GM21515 (cell line): ENCODE results near the gene PDCD10.

Experiments
- ATAC-seq: cut with Tn5 transposase; IDR thresholded peaks from one replicate; pipeline ENCODE4 v1.9.1; 2021; ENCODE audit not compliant: unreplicated experiment

Gene PDCD10

DNA sequence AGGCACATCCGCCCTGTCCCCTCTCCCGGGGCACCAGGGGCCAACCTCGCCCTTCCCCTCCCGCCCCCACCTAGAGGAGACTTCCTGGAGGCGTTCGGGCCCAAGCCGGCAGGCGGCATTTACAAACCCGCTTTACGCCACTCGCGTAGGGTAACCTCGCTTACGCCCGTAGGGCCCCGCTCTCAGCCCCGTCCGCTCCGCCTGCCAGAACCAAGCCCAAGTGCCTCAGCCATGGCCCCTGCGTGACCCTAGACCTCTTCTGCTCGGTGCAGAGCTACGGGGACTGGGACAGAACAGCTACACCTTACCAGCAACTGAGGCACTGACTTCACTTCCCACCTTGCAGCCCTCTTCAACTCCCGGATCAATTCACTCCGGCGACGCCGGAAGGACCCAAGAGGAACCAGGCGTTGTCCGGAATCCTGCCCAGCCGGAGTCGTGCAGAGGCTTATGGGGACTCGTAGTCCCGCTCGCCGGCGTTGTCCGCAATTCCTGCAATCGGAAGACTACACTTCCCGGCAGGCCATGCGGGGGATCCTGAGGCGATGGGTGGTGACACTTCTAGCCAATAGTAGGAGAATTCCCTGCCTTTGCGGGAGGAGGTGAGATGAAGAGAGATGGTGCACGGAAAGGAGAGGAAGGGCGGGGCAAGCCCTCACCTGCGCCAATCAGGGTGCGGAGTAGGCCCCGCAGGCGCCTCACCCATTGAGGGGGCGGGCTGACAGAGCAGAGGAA is at the start of gene PDCD10:
PDCD10 (minus strand) TSS at position 395 of the 735 bp plus-strand sequence. CDS start 14,735 bp downstream, outside the sequence.
- peak; percentile 88 for ATAC-seq

DNA sequence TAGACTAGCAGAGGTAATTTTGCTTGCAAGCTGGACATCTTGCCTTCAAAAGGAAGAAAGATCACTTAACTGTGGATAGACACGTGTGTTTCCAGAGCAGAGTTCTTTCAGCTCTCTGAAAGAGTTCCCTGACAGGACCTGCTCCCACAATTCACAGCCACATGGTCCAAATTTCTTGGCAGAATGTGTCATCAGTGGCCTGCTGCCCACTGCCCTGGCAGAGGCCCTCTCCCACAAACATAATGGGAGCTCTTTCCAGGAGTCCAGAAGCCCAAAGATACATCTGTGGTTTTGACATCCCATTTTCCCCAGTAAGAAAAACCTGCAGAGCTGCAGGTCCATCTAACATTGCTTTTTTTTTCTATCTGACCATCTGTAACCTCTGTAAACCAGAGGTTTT is 49.1 kb upstream of the PDCD10 start:
- ATAC-seq, result no peak

DNA sequence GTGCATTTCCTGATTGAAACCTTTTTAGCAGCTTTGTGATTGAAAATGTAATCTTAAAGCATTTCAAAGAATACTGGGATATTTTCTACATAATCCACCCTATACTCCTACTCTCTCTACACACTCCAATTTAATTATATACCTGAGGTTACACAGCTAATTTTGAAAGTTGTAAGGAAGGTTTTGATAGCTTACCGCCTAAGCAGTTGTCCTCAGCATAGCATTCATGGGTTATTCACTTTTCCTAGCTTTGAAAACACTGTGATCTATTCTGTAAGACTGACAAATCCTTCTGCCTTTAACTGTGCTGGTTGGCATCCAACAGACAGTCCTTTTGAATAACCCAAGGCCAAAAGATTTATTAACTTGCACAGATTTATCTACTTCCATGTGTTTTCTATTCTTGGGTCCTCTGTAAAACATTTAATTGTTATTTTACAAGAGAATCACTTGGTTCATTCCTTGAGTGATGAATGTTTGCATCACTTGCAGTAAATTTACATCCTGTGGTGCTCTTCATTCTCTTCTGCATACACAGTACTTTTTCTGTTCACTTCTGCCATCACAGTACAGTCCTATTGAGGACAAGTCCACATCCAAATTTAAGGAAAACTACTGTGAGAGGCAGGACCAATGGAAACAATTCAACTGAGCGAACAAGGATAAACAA is 45.7 kb upstream of the PDCD10 start:
- no peak for ATAC-seq

DNA sequence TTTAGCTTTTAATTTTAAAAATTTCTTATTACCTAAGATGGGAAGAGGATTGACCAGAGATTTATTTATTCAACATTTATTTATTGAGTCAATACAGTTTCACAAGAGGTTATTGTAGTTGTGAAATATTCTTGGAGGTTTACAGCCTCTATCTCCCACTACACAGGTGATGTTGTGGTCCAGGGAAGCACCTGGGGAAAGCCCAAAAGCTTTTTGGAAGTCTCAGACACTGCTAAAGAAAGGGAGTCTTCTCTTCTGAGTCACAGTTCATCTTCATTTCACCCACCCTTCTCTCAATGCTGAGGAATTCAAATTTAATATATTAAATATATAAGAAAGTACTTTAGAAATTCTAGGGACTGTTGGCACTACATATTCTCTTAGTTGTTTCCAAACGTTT is 42.7 kb upstream of the PDCD10 start:
- ATAC-seq, result no peak

DNA sequence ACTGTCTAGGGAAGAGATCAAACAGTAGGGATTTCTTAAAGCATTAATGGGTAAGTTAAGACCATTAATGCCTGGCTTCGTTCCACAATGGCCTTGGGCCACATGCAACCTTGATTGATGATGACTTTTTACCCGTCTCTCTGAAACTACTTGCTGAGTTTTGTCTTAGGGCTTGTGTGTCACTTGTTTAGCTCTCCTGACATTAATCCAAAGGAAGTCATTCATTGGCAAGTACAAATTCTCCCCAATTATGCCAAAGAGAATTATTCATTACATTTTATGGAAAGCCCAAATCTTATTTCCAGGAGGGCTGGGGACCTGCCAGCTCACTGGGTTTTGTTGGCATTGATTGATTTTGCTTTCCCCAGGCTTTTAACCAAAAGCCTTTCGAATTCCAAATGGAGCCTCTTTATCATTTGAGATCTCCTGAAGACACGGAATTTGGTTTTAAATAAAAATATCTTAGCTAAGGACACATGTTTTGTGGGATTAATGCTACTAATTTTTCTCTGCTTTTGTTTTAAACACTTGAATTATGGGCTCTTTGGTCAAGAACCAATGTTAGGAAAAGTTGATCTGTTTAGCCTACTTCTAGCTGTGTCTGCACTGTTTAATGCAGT is 41.5 kb upstream of the PDCD10 start:
- ATAC-seq, result no peak

DNA sequence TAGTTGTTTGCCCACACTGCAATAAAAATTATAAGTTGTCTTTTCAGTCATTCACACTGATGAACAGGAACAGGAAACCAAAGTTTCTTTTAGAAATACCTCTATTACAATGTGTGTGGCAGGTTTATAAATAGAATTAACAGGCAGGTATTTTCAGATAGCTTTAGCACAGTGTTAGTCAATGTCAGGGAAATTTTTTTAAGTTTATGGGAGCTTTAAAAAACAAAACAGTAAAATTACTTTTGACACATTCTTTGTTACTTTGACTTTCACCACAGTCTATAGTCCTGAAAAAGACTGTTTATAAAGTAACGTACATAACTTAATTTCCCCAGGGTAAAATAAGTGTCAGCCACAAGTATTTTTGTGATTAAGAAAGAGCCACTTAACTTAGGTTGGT is 38.9 kb upstream of the PDCD10 start:
- peak; percentile 84 for ATAC-seq

DNA sequence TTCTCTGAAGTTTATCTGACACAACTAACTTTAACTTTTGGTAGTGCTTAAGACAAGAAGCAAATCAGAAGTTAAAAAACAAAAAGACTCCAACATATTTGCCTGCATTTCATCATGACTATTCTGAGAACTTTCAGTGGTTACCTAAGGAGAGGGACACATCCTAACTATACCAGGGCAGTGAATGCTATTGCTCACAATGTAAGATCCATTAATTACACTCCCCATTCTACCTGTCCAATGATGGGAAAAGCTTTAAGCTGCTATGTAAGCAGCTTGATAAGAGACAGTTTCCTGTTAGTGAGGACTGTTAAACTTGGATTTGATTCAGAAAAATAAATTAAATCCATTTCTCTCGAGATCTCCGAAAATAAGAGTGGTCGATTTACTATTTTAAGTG is 38.3 kb upstream of the PDCD10 start:
- peak; percentile 38 for ATAC-seq

DNA sequence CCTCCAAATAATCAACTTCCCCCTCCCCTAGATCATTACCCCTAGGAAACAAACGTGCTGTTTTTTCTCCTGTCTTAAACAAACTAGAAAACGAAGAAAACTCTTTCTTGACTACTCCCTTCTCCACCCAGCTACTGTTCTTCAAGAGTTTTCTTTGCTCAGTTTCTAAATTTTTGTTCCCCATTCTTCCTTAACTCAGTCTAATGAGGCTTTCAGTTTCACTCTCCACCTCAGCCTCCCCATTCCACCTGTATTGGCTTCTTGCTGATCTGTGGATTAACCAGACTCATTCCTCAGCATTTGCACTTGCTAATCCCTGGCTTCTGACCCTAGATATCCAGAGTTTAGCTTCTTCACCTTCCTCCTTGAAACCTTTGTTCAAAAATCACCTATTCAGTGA is 27.6 kb upstream of the PDCD10 start:
- peak; percentile 66 for ATAC-seq

DNA sequence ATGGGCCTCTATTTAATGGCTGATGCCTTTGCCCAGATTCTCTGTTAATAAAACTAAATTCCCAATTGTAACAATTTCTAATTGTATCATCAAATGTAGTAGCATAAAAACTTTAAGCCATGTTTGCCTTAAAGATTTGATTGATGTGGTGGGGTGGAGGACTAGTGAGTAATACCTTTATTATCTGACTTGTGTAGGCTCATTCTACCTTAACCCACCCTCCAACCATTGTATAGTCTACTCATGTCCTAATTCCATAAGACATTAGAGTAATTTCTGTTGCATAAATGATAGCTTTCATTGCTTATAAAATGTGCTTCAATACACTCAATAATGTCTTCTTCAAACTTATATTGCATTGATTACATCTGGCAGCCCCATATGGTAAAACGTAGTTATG is 26.6 kb upstream of the PDCD10 start:
- no peak for ATAC-seq

DNA sequence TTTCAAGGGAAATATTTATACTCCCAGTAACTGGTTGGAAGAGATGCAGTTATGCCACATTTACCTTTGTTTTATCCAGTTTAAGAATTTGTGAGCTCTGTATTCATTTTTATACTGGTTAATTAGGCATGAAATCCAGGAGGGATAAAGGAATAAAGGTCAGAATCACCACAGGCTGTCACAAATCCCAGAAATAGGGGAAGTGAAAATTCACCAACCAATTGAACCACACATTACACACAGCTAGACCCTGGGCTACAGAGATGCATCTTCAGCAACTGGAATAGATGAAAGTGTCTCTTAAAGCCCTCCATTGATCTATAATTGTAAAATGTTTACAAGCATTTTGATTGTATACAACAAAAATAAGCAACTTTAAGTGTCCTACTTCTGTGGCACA is 19.4 kb upstream of the PDCD10 start:
- no peak for ATAC-seq

DNA sequence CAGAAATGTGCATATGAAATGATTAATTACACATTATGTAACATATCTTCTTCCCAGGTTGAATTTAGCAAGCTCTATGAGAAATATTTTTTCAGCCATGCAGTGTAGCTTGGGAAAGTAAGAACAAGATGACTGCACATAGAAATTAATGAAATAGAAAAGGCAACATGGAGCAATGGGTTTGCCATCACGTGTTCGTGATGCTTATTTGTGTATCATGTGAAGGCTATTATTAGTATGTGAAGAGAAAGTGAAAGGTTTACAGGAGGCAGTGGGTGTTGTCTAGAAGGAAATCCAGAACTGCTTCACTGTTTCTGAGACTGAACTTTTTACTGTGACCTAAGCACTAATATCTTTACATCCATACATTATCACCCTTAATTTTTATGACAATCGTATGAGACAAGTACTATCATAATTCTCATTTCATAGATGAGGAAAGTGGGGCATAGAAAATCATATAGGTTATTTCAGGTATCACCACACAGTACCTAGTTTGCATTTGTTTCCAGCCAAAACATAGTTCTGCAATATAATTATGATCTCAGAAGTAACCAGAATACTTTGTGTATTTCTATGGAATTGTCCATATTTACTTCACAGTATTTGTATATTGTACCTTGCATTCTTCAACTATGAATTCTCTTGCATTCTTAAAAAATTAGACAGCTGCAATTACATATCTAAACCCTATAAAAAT is 15.7 kb upstream of the PDCD10 start:
- ATAC-seq, result peak; percentile 99

DNA sequence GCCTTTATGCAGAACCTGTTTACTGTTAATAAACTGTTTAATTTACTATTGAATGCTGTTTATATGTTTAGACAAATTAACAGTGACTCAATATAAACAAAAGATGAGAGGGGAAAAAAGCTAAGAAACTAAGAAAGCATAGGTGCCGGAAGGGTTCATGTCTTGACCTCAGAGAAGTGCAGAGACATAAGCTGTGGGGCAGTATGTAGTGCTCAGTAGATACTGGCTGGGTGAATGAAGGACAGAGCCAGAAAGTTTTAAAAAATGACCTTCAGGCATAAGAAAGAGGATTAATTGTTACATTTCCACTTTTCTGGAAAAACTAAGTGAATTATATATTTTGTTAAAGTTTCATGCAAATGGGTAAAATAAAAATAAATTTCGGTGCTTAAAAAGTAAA is 15.0 kb upstream of the PDCD10 start:
- no peak for ATAC-seq

DNA sequence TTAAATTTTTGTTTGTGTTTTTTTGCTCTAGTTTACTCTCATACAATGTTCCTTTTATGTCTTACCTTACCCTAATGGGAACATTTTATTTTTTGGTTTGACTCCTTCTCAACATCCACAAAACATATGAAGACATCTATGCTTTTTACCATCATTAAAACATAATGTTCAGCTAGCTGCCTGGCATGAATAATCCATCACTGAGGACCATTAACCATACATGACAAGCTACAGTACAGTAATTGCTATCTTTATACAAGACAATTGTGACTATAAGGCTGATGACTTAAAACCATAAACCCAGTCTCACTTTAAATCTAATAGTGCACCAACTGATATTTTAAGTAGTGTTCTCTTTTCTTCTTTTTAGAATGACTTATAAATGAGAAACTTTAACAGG is 14.5 kb upstream of the PDCD10 start:
- no peak for ATAC-seq

DNA sequence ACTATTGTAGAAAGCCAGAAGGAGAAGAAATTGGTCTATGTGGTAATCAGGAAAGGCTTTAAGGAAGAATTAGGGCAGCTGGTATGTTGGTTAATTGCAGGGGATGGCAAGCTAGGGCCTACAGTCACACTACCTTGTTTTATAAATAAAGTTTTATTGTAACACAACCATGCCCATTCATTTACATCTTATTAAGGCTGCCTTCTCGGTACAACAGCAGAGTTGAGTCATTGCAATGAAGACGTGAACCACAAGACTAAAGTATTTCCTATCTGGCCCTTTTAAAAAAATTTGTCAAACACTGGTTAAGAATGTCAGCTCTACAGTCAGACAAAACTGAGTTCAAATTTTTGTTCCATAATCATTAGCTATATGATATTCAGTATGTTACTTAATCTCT is 9.1 kb upstream of the PDCD10 start:
- no peak for ATAC-seq

DNA sequence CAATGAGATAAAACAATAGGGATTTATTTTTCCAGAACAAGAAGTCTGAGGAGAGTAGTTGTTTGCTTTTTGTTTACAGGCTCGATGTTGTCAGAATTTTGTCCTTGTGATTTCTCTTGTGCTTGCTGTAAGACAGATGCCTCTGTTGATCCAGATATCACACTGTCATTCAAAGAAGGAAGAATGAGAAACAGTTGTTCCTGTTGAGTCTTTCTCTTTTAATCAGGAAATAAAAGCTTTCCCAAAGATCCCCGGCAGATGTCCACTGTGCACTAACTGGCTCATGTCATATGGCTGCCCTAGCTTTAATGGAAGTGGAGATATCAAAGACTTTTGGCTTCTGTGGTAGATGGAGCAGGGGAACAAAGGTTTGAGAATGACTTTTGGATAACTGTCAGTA is 7.6 kb upstream of the PDCD10 start:
- no peak for ATAC-seq

DNA sequence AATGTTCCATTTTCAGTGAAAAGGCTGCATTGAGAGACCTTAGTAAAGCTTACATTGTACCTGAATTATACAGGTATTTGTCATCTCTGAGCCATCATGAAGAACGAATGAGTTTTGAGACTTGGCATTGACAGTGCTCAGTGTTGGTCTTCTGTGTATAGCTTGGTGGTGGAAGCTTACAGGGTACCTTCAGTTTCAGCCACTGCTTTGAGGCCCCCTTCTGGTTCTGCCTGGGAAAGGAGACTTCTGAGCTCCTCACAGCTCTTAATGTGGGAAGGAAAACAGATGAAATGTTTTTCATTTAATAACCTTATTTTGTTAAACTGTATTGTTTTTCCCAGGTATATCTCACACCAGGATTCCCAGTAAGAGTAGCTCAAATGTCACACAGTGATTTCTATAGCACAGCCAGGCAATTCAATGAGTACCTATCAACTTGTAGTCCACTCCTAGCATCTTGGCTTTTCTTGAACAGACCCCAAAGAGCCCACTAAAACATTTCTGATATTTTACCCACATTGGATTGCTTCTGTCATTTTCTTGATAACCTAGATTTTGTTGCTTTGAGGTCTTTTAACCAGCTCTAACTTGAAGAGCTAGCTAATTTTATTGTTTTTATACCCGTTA is 6.4 kb upstream of the PDCD10 start:
- peak; percentile 91 for ATAC-seq

DNA sequence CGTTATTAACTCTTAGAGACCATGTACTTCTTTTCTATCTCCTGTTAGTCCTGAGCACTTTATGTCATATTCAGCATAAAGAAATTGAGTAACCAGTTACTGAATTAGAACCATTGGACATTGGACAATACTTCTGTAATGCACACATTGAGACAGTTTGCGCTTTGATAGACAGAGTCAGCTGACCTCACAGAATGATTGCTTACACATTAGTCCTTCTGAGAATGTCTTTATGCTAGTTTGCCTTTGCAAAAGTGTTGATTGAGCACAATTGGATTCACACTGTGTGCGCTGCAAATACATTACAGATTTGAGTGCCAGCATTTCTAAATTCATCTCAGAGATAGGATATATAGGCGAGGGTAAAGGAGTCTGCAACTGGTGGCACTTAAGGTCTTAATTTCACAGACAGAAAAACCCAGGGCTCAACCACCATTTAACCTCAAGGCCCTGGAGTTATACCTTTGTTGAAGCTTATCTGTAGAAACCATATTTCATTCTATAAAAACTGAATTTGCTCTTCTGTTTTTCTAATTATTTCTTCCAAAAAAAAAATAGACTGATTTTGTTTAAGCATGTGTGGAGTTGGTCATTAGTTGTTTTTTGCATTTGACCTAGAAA is 4.6 kb upstream of the PDCD10 start:
- no peak for ATAC-seq

DNA sequence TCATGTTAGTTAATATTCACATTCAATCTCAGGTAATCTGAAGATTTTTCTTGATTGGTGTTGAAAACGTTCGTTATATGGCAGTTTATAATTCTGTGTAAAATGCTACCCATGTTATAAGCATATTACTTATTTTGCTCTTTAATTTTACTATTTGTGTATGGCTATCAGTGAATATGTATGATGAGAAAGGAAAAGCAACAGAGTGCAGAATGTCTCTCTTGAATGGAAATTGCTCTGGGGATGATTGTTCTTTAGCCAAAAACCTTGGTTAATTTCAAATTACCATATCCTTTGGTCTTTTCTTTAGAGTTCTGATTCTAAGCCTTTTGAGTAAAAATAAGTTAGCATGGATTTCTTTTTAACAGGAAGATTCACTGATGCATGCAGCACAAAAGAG is 3.3 kb upstream of the PDCD10 start:
- ATAC-seq, result no peak

DNA sequence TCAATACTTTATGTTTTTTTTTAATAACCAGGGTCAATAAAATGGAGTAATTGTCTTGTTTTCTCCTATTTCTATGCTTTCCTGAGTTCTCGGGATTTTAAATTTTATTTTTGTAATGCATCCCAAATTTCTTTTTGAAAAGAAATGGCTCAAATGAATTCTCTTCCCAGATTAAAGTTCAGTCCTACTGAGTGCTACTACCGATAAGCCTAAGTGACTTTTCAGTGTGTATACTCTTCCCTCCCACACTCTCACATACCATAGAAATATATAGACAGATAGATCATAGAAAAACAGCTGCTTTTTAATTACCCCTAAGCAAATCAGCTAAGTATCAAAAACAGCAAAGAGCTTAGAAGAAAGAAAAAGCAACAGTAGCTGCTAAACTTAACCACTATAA is 2.3 kb upstream of the PDCD10 start:
- ATAC-seq, result no peak

DNA sequence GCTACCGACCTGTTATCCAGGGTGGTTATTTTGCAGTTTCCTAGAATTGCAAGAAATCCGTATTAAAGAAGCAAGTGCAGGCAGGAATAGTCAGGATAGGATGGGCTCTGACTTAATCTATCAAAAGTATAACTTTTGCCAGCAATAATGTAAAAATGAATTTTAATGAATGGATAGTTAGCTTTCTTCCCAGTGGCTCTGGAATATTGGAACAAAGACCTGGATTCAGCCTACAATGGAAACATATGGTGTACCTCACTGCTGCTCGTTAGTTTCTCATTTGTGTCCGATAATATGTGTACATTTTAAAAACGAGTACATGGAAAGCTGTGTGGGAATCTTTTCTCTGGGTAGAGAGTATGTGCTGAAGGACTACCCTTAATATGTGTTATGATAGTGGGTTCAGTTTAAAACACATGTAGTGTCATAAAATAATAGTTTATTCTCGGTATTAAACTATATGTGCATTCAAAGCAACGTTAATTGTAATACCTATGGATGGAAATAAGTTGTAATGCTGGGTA is 1.6 kb upstream of the PDCD10 start:
- no peak for ATAC-seq
